Measurements from ENCODE around the gene SLC44A1.

The SLC44A1 gene

DNA sequence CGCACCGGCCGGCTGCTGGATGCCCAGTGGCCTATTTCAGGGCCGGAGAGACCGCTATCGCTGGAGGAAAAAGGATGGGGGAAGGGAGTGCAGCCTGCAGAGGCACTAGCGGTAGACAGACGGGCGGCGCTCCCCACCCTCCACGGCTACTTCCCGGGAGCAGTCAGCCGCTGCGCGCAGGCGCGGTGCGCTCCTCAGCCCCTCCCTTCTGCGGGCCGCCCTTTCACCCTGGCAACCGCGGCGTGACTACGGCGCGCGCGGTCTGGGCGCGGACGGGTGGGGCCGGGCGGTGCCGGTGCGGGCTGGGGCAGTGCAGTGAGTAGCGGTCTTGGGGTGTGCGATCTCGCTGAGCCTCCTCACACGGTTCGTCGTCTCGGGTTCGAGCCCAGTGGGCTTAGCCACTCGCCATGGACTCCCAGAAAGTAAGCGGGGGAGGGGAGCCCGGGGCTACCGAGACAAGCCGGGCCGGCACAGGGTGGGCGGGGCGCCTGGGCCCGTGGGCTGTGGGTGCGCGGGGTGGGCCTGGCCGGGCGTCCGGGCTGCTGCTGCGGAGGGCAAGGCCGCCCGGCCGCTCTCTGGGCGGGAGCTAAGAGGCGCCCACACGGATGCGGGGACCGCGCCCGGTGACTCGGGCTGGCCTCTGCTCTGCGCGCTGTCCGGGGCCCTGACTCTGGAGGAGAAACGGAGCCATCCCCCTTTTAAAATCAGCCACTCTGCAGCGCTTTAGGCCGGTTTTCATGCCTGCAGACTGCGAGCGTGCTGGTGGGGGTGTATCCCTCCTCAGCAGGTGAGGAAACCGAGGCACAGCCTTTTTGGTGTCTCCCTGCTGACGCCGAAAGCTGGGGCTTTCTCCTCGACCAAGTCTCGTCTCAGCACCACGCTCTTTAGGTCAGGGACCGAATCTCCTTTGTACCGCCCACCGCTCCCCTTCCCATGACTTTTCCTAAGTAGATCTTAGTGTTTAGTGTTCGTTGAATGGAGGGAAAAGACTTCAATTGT, 203.7 kb downstream of the SLC44A1 start, which contains the start of gene FSD1L:
Gene FSD1L (plus strand): TSS at position 221 of the 999 bp plus-strand sequence. CDS start 187 bp downstream, at position 408.
- H3K36me3 ChIP-seq = peaks cover 17% of the 10 kb centered on the region
- peak; percentile 99 for DNase-seq
- no peaks in the 10 kb centered on the region for H3K27me3 ChIP-seq (ENCODE audit: insufficient read depth, low read depth, severe bottlenecking)
- H3K9me3 ChIP-seq (ENCODE audit: severe bottlenecking) = no peaks in the 10 kb centered on the region
- H3K4me3 ChIP-seq (ENCODE audit: low read depth, low read length) = peak within 1 kb of the TSS; percentile 88
- peak within 1 kb of the TSS; percentile 92 for H3K27ac ChIP-seq
- TF ChIP-seq, protein P1, sequence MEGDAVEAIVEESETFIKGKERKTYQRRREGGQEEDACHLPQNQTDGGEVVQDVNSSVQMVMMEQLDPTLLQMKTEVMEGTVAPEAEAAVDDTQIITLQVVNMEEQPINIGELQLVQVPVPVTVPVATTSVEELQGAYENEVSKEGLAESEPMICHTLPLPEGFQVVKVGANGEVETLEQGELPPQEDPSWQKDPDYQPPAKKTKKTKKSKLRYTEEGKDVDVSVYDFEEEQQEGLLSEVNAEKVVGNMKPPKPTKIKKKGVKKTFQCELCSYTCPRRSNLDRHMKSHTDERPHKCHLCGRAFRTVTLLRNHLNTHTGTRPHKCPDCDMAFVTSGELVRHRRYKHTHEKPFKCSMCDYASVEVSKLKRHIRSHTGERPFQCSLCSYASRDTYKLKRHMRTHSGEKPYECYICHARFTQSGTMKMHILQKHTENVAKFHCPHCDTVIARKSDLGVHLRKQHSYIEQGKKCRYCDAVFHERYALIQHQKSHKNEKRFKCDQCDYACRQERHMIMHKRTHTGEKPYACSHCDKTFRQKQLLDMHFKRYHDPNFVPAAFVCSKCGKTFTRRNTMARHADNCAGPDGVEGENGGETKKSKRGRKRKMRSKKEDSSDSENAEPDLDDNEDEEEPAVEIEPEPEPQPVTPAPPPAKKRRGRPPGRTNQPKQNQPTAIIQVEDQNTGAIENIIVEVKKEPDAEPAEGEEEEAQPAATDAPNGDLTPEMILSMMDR (IDR thresholded peaks at IDR 0.05; ENCODE audit: low read depth, low read length) = peak; percentile 91

DNA sequence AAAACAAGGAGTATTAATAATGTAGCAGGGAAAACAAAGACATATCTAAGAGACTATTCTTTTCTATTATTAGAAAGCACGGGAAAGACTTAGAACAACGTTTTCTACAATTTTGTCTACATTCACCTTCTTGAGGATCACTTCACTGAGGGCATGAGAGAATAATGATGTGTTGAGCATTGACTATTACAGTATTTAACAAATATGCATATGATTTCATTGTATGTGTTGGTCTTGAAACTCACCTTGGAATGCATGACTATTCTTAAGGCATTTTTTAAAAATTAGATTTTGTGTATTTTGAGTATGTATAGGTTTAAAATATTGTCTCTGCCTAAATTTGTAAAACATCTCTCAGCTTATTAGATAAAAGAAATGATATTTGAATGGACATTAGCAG, 204.6 kb downstream of the SLC44A1 start:
- Histone ChIP-seq H3K4me3 (ENCODE audit: low read depth, low read length) (peak overlapping the region; percentile 88), H3K27me3 (ENCODE audit: insufficient read depth, low read depth, severe bottlenecking) (no peaks in the 10 kb centered on the region), H3K36me3 (peaks cover 17% of the 10 kb centered on the region), H3K27ac (peak overlapping the region; percentile 92), H3K9me3 (ENCODE audit: severe bottlenecking) (no peaks in the 10 kb centered on the region)
- no peak for DNase-seq
- TF ChIP-seq, protein P1 (IDR thresholded peaks at IDR 0.05; ENCODE audit: low read depth, low read length) = no peak

DNA sequence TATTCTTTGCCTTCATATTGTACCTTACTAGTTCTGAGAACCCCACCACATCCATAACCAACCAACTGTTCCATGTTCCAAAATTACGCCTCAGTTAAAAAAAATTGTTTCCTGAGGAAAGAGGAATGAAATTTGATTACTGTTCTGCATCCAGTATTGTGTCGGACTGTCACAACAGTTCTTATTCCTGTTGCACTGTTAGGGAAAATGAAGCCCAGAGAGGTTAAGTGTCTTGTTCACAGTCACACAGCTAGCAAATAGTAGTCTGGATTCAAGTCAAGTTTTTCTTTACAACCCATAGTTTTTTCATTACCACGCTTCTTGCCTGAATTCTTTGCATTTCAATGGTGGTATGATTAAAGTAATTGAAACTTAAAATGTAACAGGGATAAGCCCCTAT, 207.7 kb downstream of the SLC44A1 start:
- Histone ChIP-seq H3K4me3 (ENCODE audit: low read depth, low read length) (no peak overlapping the region), H3K27me3 (ENCODE audit: insufficient read depth, low read depth, severe bottlenecking) (no peaks in the 10 kb centered on the region)

DNA sequence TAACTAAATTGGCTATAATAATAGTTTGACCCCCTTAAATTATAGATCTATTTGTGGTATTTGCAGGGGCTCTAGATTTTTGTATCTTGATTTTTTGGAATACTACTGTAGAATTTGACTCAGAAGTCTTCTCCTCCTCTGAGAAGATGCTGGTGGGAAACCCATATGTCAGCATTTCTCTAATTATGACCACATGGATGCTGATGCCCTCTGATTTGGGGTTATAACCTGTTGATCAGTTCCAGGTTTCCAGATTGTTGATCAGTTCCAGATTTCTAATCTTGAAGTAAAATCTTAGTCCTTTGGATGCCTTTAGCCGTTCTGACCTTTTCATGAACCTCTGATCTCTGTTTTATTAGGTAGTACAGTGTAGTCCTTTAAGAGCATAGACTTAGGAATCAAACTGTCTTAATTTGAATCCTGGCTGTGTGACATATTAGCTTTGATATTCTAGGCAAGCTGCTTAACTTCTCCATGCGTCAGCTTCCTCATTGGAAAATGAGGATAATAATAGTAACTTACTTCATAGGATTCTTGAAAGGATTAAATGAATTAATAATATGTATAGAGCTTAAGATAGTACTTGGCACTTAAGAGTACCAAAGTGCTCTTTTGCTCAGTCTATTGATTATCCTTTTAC, 211.5 kb downstream of the SLC44A1 start:
- Histone ChIP-seq H3K9me3 (ENCODE audit: severe bottlenecking) (peaks cover 11% of the 10 kb centered on the region), H3K36me3 (peaks cover 23% of the 10 kb centered on the region), H3K27ac (no peak overlapping the region), H3K4me3 (ENCODE audit: low read depth, low read length) (no peak overlapping the region), H3K27me3 (ENCODE audit: insufficient read depth, low read depth, severe bottlenecking) (no peaks in the 10 kb centered on the region)
- no peak for DNase-seq
- TF ChIP-seq, protein P1 (IDR thresholded peaks at IDR 0.05; ENCODE audit: low read depth, low read length) = no peak

More for the DNA sequence above, 207.7 kb downstream of the SLC44A1 start:
- Histone ChIP-seq H3K9me3 (ENCODE audit: severe bottlenecking) (no peaks in the 10 kb centered on the region), H3K36me3 (peaks cover 17% of the 10 kb centered on the region), H3K27ac (no peak overlapping the region; the same call in 1 of the 2 replicates)
- TF ChIP-seq, protein P1 (IDR thresholded peaks at IDR 0.05; ENCODE audit: low read depth, low read length) = no peak
- no peak for DNase-seq

DNA sequence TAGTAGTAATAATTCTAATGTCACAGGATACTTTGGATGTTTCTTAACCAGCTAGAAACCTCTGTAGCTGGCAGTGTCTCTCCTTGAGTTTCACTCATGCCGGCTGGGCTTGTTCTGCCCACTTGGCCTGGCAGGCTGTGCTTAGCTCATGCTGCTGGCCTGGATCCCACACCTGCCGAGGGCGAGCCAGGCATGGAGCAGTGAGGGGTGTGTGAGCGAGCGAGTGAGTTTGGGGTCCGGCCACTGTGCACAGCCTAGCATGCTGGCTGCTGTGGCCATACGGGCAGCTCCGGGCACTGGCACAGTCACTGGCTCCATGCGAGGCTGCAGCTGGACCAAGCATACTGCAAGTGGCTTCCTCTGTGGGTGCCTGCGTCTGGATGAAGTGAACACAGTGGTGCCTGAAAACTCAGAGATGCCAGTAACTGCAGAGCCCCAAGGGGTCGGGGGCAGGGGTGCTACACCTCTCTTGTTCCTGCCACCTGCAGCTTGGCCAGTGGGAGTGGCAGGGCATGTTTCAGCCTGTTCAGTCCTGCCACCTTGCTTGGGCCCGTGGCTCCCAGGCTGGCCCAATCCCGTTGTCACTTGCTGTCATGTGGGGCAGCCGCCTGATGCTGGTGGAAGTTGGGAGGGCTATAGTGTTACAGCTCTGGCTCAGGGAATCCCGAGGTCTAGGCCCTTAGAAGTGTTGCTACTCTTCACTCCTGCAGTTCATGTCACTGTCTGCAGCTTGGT, 213.3 kb downstream of the SLC44A1 start:
- Histone ChIP-seq H3K27ac (no peak overlapping the region), H3K4me3 (ENCODE audit: low read depth, low read length) (no peak overlapping the region), H3K27me3 (ENCODE audit: insufficient read depth, low read depth, severe bottlenecking) (no peaks in the 10 kb centered on the region), H3K36me3 (peaks cover 16% of the 10 kb centered on the region), H3K9me3 (ENCODE audit: severe bottlenecking) (peaks cover 11% of the 10 kb centered on the region)
- DNase-seq = no peak
- TF ChIP-seq, protein P1 (IDR thresholded peaks at IDR 0.05; ENCODE audit: low read depth, low read length) = no peak
